HCT116 (cell line): ENCODE measurements around the gene TRIM65. TPM values are rescaled to one million over a fixed set of nuclear protein-coding genes. Genes with fewer than 3 reads are reported as not detected.
"Not testable (repeated sequence)": the region's sequence is repeated elsewhere in the genome, so short reads cannot be mapped to it uniquely, and the experiment has no call there.

Experiments used
- ATAC-seq: fragments of 200-7000 bp; cut with Tn5 transposase; 2 replicates; pipeline ENCODE4 v1.9.1; 2020; ENCODE audit warnings: mild to moderate bottlenecking, moderate library complexity
- BruUV-seq: library from RNA; stranded (reverse); fragments of 400-500 nt; replicated peaks from 2 replicates; lab custom pipeline; 2021; lab: Mats Ljungman, UMichigan
- CTCF ChIA-PET: fragments of 300-600 bp; sonication (Branson Sonifier 250); formaldehyde crosslinking; loops from one replicate; lab custom pipeline; 2021; ENCODE audit warnings: antibody characterized with exemption; lab: Charles Lee
- POLR2A ChIA-PET: fragments of 300-600, 350-600 bp; sonication (Branson Sonifier 250); formaldehyde crosslinking; loops from one replicate; lab custom pipeline; 2021; ENCODE audit warnings: antibody characterized with exemption; lab: Charles Lee
- RAD21 ChIA-PET, 2 experiments: fragments of 300-600 bp; sonication (Branson Sonifier 250); formaldehyde crosslinking; loops; one replicate each; lab custom pipeline; 2023; ENCODE audit warnings: low total read pairs in 2 of 2; ENCODE audit not compliant: uncharacterized antibody in 2 of 2, unreplicated experiment in 2 of 2, low non-redundant PET in 1 of 2; lab: Charles Lee
- DNase-seq: peaks from one replicate; pipeline ENCODE4 v3.0.0-alpha.2; 2010; ENCODE audit warnings: low read depth, low spot score
- H2AFZ ChIP-seq: fragments of 200-600 bp; shearing (Covaris generic), sonication (generic); 2 replicates; pipeline ENCODE4 v1.6.1; 2017; ENCODE audit warnings: low read depth, mixed run types, mixed read lengths, antibody characterized with exemption, low read length; ENCODE audit not compliant: poor library complexity, severe bottlenecking
- H3K27ac ChIP-seq: 2 replicates; pipeline ENCODE4 v1.5.1; 2012; ENCODE audit warnings: low read depth, low read length
- H3K27me3 ChIP-seq: fragments of 200-600 bp; sonication (generic); 2 replicates; pipeline ENCODE4 v1.6.1; 2016; ENCODE audit warnings: mixed run types, low read length, mixed read lengths; ENCODE audit not compliant: insufficient read depth
- H3K36me3 ChIP-seq, 2 experiments: fragments of 200-500 bp in 1 of 2; fragments of 200-600 bp in 1 of 2; sonication (Bioruptor generic) in 1 of 2; sonication (generic) in 1 of 2; 2 replicates each; pipeline versions ENCODE4 v1.5.1 to v1.6.1; 2014 to 2016; ENCODE audit warnings: low read length in 2 of 2, inconsistent platforms in 1 of 2, mixed read lengths in 1 of 2, mixed run types in 1 of 2; ENCODE audit not compliant: insufficient read depth in 2 of 2, control insufficient read depth in 1 of 2
- H3K4me1 ChIP-seq, 2 experiments: fragments of 200-600 bp in 1 of 2; sonication (generic) in 1 of 2; 2 replicates each; pipeline versions ENCODE4 v1.5.1 to v1.6.1; 2012 to 2017; ENCODE audit warnings: low read length in 2 of 2, inconsistent platforms in 1 of 2, mild to moderate bottlenecking in 1 of 2, mixed read lengths in 1 of 2, mixed run types in 1 of 2, moderate library complexity in 1 of 2; ENCODE audit not compliant: insufficient read depth in 2 of 2, control insufficient read depth in 1 of 2
- H3K4me2 ChIP-seq: fragments of 200-600 bp; sonication (generic); 2 replicates; pipeline ENCODE4 v1.6.1; 2017; ENCODE audit warnings: mixed run types, low read length, mixed read lengths
- H3K4me3 ChIP-seq, 2 experiments: fragments of 200-600 bp in 1 of 2; sonication (generic) in 1 of 2; replicated peaks in 1 of 2; 2 replicates each; pipeline ENCODE4 v1.5.1; 2011 to 2016; ENCODE audit warnings: low read length in 2 of 2, control low read depth in 1 of 2, low read depth in 1 of 2, mild to moderate bottlenecking in 1 of 2, mixed read lengths in 1 of 2, mixed run types in 1 of 2
- H3K79me2 ChIP-seq: fragments of 200-600 bp; sonication (generic); 2 replicates; pipeline ENCODE4 v1.6.1; 2017; ENCODE audit warnings: mild to moderate bottlenecking, mixed run types, low read length, moderate library complexity, mixed read lengths; ENCODE audit not compliant: insufficient read depth
- H3K9ac ChIP-seq: fragments of 200-600 bp; sonication (generic); 2 replicates; pipeline ENCODE4 v1.6.1; 2016; ENCODE audit warnings: low read length, mixed read lengths
- H3K9me2 ChIP-seq: fragments of 200-600 bp; sonication (generic), shearing (Covaris generic); 2 replicates; pipeline ENCODE4 v1.6.1; 2017; ENCODE audit warnings: mixed run types, mild to moderate bottlenecking, moderate library complexity; ENCODE audit not compliant: insufficient read depth
- H3K9me3 ChIP-seq, 2 experiments: fragments of 200-500 bp in 1 of 2; fragments of 200-600 bp in 1 of 2; sonication (Bioruptor generic) in 1 of 2; sonication (generic) in 1 of 2; 2 replicates each; pipeline ENCODE4 v1.6.1; 2014 to 2017; ENCODE audit warnings: low read length in 2 of 2, mixed read lengths in 2 of 2, inconsistent platforms in 1 of 2, low read depth in 1 of 2, mild to moderate bottlenecking in 1 of 2, mixed run types in 1 of 2, moderate library complexity in 1 of 2; ENCODE audit not compliant: control insufficient read depth in 1 of 2, insufficient read depth in 1 of 2
- H4K20me1 ChIP-seq: fragments of 200-600 bp; sonication (generic), shearing (Covaris generic); 2 replicates; pipeline ENCODE4 v1.6.1; 2017; ENCODE audit warnings: mixed run types, mild to moderate bottlenecking, moderate library complexity; ENCODE audit not compliant: insufficient read depth
- ELF1 ChIP-seq: IDR thresholded peaks from 2 replicates; pipeline ENCODE4 v1.6.1; 2012; ENCODE audit warnings: low read depth, borderline replicate concordance
- POLR2AphosphoS5 ChIP-seq: IDR thresholded peaks from 2 replicates; pipeline ENCODE4 v1.6.1; 2011; ENCODE audit warnings: mild to moderate bottlenecking, low read depth, low read length, moderate library complexity
- RAD21 ChIP-seq: IDR thresholded peaks from 2 replicates; pipeline ENCODE4 v1.6.1; 2012; ENCODE audit warnings: low read depth, mild to moderate bottlenecking
- YY1 ChIP-seq: IDR thresholded peaks from 2 replicates; pipeline ENCODE4 v1.6.1; 2011; ENCODE audit warnings: low read length, low read depth, moderate library complexity, mild to moderate bottlenecking; ENCODE audit not compliant: insufficient replicate concordance; ENCODE audit errors: extremely low read depth
- ZFX ChIP-seq: fragments of 450-650 bp; IDR thresholded peaks from 2 replicates; pipeline ENCODE4 v1.6.1; 2017
- ZNF274 ChIP-seq: fragments of 200-500 bp; sonication (Bioruptor generic); IDR thresholded peaks from 2 replicates; pipeline ENCODE4 v1.6.1; 2014; ENCODE audit warnings: mild to moderate bottlenecking, low read depth, low read length, inconsistent platforms
- intact Hi-C: fragments of 100-400 bp; cut with micrococcal nuclease; formaldehyde crosslinking; loops from 2 replicates; pipeline ENCODE4 v1.10.0; 2022
- total RNA-seq: library from RNA; stranded (reverse); gene quantifications from one replicate; pipeline ENCODE4 v1.2.1, GENCODE V29; 2021; ENCODE audit not compliant: unreplicated experiment
- TF ChIP-seq, protein P1 (sequence below): IDR thresholded peaks from 2 replicates; pipeline ENCODE4 v1.6.1; 2012; ENCODE audit warnings: low read depth

Gene TRIM65
- total RNA-seq, 1 experiment from 2014 or later: 53.0 TPM

DNA sequence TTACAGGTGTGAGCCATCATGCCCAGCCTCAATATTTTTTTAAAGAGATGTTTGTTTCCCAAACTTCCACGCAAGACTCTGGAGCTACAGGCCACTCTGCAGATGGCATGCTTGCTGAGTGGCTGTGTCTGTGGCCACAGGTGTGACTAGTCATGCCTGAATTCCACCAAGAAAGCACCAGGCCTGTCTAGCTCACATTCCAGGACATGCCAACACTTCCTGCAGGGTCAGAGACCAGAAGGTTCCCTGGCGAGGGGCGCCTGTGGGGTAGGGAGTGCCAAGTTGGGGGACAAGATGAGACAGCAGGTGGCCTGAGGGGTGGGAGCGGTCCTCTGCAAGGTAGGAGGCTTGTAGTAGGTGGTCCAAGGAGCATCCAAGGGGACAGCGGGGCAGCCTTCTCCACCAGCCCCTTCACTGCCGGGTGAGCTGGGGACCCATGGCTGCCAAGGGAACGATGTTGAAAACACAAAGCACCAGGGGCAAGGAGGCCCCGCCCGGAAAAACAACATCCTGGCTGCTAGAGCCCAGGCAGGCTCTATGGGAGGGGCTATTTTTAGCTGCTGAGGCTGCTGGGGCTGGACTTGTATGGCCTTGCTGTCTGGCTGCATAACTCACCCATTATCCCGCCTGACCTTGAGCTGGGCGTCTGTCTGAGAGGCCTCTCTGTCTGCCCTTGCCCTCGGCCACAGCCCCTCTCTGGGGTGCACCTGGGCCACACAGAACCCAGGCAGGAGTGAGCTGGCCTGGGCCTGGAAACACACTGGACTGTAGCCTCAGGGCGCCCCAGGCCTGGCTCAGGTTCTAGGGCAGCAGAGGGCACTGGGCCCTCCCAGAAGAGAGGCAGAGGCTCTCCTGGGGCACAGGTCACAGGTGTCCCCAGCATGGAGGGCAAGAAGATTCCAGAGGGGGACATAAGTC, 24.1 kb downstream of the TRIM65 start:
- no peaks in the 10 kb centered on the region for H3K27me3 ChIP-seq
- H3K36me3 ChIP-seq: peaks cover 0 to 4% of the 10 kb centered on the region in 2 experiments; a peak in 1 of 4 replicates
- peak overlapping the region in 1 of 2 experiments; percentile 24; a peak in 2 of 4 replicates for H3K4me3 ChIP-seq
- BruUV-seq: no TSS peak
- H3K9ac ChIP-seq: peak overlapping the region; percentile 61
- ChIA-PET POLR2A (interaction anchor here (0.5 to 5.0 kb wide), 9 partner anchors 9 to 96 kb away, joined by 3 to 27 read pairs (median 6); a partner anchor contains a TSS), CTCF (interaction anchor here (0.8 to 5.0 kb wide), 4 partner anchors 10 to 128 kb away, joined by 3 to 52 read pairs (median 8); partner anchors contain the start of genes CDK3 and WBP2), RAD21 (interaction anchor here (0.6 to 1.1 kb wide), 3 partner anchors 17 to 23 kb away, joined by 3 to 4 read pairs (median 4); partner anchors contain the start of gene WBP2 (in 2 of the 2))
- H3K9me2 ChIP-seq: no peaks in the 10 kb centered on the region
- intact Hi-C loops: no loop called here
- peaks cover 23% of the 10 kb centered on the region for H3K79me2 ChIP-seq
- no peak for TF ChIP-seq ZNF274
- no peak for TF ChIP-seq ELF1
- peak; percentile 52; the same call in 1 of the 2 replicates for TF ChIP-seq ZFX
- TF ChIP-seq YY1: peak; percentile 24
- TF ChIP-seq RAD21: no peak
- peak; percentile 44; the same call in 1 of the 2 replicates for TF ChIP-seq POLR2AphosphoS5
- TF ChIP-seq, protein P1, sequence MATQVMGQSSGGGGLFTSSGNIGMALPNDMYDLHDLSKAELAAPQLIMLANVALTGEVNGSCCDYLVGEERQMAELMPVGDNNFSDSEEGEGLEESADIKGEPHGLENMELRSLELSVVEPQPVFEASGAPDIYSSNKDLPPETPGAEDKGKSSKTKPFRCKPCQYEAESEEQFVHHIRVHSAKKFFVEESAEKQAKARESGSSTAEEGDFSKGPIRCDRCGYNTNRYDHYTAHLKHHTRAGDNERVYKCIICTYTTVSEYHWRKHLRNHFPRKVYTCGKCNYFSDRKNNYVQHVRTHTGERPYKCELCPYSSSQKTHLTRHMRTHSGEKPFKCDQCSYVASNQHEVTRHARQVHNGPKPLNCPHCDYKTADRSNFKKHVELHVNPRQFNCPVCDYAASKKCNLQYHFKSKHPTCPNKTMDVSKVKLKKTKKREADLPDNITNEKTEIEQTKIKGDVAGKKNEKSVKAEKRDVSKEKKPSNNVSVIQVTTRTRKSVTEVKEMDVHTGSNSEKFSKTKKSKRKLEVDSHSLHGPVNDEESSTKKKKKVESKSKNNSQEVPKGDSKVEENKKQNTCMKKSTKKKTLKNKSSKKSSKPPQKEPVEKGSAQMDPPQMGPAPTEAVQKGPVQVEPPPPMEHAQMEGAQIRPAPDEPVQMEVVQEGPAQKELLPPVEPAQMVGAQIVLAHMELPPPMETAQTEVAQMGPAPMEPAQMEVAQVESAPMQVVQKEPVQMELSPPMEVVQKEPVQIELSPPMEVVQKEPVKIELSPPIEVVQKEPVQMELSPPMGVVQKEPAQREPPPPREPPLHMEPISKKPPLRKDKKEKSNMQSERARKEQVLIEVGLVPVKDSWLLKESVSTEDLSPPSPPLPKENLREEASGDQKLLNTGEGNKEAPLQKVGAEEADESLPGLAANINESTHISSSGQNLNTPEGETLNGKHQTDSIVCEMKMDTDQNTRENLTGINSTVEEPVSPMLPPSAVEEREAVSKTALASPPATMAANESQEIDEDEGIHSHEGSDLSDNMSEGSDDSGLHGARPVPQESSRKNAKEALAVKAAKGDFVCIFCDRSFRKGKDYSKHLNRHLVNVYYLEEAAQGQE: no peak
- peaks cover 68 to 84% of the 10 kb centered on the region in 2 experiments for H3K4me1 ChIP-seq
- no peak overlapping the region for H2AFZ ChIP-seq
- peak; percentile 47 for ATAC-seq
- H4K20me1 ChIP-seq: no peaks in the 10 kb centered on the region
- DNase-seq: no peak
- H3K9me3 ChIP-seq: no peaks in the 10 kb centered on the region
- peak overlapping the region; percentile 99 for H3K27ac ChIP-seq
- peak overlapping the region; percentile 73 for H3K4me2 ChIP-seq

DNA sequence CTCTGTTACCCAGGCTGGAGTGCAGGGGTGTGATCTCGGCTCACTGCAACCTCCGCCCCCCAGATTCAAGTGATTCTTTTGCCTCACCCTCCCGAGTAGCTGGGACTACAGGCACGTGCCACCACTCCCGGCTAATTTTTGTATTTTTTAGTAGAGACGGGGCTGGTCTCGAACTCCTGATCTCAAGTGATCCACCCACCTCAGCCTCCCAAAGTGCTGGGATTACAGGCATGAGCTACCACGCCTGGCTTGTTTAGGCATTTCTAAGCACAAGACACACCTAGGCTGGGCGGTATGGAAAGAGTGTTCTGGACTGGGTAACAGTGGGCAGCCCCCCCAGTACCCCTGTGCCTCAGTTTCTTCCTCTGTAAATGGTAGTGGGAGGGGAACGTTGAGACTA, 26.5 kb downstream of the TRIM65 start:
- POLR2A ChIA-PET: interaction anchor here (0.6 to 5.0 kb wide), 5 partner anchors 15 to 94 kb away, joined by 3 to 27 read pairs (median 7); partner anchors contain the start of genes TRIM65 and WBP2
- H3K9ac ChIP-seq, H2AFZ ChIP-seq, RAD21 ChIA-PET, intact Hi-C loops, DNase-seq, H3K9me2 ChIP-seq, BruUV-seq, H3K36me3 ChIP-seq, H3K4me3 ChIP-seq, H3K9me3 ChIP-seq, ATAC-seq, H3K79me2 ChIP-seq, H4K20me1 ChIP-seq, H3K27me3 ChIP-seq: not testable (repeated sequence)
- peaks cover 51 to 62% of the 10 kb centered on the region in 2 experiments for H3K4me1 ChIP-seq
- H3K4me2 ChIP-seq: peak overlapping the region; percentile 44; the same call in 1 of the 2 replicates
- CTCF ChIA-PET: interaction anchor here (2.1 to 5.0 kb wide), 2 partner anchors 10 to 15 kb away, joined by 5 to 52 read pairs; partner anchors contain the start of gene WBP2
- H3K27ac ChIP-seq: peak overlapping the region; percentile 54; the same call in 1 of the 2 replicates
